ENCODE data around the gene NHSL2.

DNA sequence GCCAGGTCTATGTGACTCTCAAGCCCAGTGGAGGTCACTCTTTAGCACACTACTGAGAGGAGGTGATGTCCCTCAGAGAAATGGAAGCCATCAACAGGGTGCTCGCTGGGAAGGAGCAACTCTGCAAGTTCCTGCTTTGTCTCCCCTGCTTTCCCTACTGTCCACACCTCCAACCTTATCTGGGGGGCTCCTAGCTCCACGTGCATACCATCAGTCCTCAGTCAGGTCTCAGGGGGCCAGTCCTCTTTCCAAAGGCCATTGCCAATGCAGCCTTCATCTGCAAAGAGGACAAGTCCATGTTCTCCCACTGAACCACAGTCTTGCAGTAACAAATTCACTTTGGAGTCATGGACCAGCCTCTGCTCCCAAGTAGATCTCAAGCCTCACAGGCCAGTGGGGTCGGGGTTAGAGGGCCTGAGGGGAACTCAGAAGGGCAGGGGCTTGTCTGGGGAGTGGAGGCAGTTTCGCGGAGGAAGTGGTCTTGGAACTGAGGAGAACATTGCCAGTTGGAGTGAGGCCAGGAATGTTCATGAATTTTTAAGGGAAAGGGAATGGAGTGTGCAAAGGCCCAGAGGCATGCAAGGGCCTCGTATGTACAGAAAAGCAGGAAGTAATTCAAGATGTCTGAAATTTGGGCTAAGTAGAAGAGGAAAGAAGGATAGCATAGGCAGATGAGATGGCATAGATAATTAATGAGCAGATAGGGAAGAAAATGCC is 212.1 kb downstream of the NHSL2 start:
- TF ChIP-seq, protein P1, sequence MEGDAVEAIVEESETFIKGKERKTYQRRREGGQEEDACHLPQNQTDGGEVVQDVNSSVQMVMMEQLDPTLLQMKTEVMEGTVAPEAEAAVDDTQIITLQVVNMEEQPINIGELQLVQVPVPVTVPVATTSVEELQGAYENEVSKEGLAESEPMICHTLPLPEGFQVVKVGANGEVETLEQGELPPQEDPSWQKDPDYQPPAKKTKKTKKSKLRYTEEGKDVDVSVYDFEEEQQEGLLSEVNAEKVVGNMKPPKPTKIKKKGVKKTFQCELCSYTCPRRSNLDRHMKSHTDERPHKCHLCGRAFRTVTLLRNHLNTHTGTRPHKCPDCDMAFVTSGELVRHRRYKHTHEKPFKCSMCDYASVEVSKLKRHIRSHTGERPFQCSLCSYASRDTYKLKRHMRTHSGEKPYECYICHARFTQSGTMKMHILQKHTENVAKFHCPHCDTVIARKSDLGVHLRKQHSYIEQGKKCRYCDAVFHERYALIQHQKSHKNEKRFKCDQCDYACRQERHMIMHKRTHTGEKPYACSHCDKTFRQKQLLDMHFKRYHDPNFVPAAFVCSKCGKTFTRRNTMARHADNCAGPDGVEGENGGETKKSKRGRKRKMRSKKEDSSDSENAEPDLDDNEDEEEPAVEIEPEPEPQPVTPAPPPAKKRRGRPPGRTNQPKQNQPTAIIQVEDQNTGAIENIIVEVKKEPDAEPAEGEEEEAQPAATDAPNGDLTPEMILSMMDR (IDR thresholded peaks at IDR 0.05), result no peak
- no peak for TF ChIP-seq POLR2A (IDR thresholded peaks at IDR 0.05)

All from lower leg skin (tissue), 3 donors.